Breast epithelium (tissue), 3 donors: ENCODE results near the gene ST6GAL1.
"Not testable (repeated sequence)": the region's sequence is repeated elsewhere in the genome, so short reads cannot be mapped to it uniquely, and the experiment has no call there.

Source experiments
- POLR2AphosphoS5 ChIP-seq, 3 donors: sonication (generic); formaldehyde crosslinking; IDR thresholded peaks; one replicate each; pipeline ENCODE4 v1.6.1; 2017; ENCODE audit warnings: antibody characterized with exemption in 3 of 3
- TF ChIP-seq, protein P1 (sequence below), 3 donors: fragments of 450-650 bp; IDR thresholded peaks; one replicate each; pipeline ENCODE4 v1.5.1; 2016 to 2017; ENCODE audit warnings: antibody characterized with exemption in 3 of 3, mild to moderate bottlenecking in 3 of 3, moderate library complexity in 3 of 3

DNA sequence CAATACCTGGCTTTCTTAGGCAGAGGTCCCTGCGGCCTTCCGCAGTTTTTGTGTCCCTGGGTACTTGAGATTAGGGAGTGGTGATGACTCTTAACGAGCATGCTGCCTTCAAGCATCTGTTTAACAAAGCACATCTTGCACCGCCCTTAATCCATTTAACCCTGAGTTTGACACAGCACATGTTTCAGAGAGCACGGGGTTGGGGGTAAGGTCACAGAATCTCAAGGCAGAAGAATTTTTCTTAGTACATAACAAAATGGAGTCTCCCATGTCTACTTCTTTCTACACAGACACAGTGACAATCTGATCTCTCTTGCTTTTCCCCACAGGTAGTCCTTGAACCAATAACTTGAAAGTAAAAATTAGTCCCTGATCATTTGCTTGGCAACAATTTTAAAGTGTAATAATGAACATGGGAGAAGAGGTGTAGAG lies 42.8 kb upstream of the ST6GAL1 start:
- TF ChIP-seq, protein P1, sequence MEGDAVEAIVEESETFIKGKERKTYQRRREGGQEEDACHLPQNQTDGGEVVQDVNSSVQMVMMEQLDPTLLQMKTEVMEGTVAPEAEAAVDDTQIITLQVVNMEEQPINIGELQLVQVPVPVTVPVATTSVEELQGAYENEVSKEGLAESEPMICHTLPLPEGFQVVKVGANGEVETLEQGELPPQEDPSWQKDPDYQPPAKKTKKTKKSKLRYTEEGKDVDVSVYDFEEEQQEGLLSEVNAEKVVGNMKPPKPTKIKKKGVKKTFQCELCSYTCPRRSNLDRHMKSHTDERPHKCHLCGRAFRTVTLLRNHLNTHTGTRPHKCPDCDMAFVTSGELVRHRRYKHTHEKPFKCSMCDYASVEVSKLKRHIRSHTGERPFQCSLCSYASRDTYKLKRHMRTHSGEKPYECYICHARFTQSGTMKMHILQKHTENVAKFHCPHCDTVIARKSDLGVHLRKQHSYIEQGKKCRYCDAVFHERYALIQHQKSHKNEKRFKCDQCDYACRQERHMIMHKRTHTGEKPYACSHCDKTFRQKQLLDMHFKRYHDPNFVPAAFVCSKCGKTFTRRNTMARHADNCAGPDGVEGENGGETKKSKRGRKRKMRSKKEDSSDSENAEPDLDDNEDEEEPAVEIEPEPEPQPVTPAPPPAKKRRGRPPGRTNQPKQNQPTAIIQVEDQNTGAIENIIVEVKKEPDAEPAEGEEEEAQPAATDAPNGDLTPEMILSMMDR (IDR thresholded peaks at IDR 0.05) = not testable (repeated sequence)
- TF ChIP-seq POLR2AphosphoS5 (IDR thresholded peaks at IDR 0.05) = not testable (repeated sequence)
